SK-N-SH treated with all-trans-retinoic acid at 6 μM for 48 hours (cell line): ENCODE data around the gene EMC10.

Source experiments
- CREB5 ChIP-seq: fragments of 250-450 bp; sonication (Bioruptor Pico); IDR thresholded peaks from 2 replicates; pipeline ENCODE4 v1.5.1; 2020; ENCODE audit warnings: low read depth, mild to moderate bottlenecking, moderate library complexity
- OSR1 ChIP-seq: fragments of 250-450 bp; sonication (Bioruptor Pico); IDR thresholded peaks from 2 replicates; pipeline ENCODE4 v1.8.0; 2022; ENCODE audit warnings: moderate library complexity, mild to moderate bottlenecking, inconsistent platforms
- PATZ1 ChIP-seq: fragments of 250-450 bp; sonication (Bioruptor Pico); IDR thresholded peaks from 2 replicates; pipeline ENCODE4 v1.8.0; 2020; ENCODE audit warnings: mild to moderate bottlenecking, moderate library complexity, borderline replicate concordance
- TOX ChIP-seq: fragments of 250-450 bp; sonication (Bioruptor Pico); IDR thresholded peaks from 2 replicates; pipeline ENCODE4 v1.8.0; 2021; ENCODE audit warnings: mild to moderate bottlenecking, moderate library complexity, borderline replicate concordance
- ZC3H10 ChIP-seq: fragments of 250-450 bp; sonication (Bioruptor Pico); IDR thresholded peaks from 2 replicates; pipeline ENCODE4 v1.5.1; 2021; ENCODE audit warnings: mild to moderate bottlenecking, moderate library complexity
- ZFP3 ChIP-seq: fragments of 250-450 bp; sonication (Bioruptor Pico); IDR thresholded peaks from 2 replicates; pipeline ENCODE4 v1.5.0; 2020; ENCODE audit warnings: mild to moderate bottlenecking, moderate library complexity
- ZFP30 ChIP-seq: fragments of 450-650 bp; formaldehyde crosslinking; IDR thresholded peaks from 2 replicates; pipeline ENCODE4 v1.5.0; 2022; ENCODE audit warnings: mild to moderate bottlenecking, moderate library complexity
- ZNF565 ChIP-seq: fragments of 450-650 bp; formaldehyde crosslinking; conservative IDR thresholded peaks from 2 replicates; pipeline ENCODE4 v1.5.0; 2020; ENCODE audit warnings: low read depth, mild to moderate bottlenecking, moderate library complexity
- ZNF70 ChIP-seq: fragments of 450-650 bp; formaldehyde crosslinking; IDR thresholded peaks from 2 replicates; pipeline ENCODE4 v1.5.0; 2020; ENCODE audit warnings: mild to moderate bottlenecking, moderate library complexity
- ZNF8 ChIP-seq: fragments of 450-650 bp; formaldehyde crosslinking; IDR thresholded peaks from 2 replicates; pipeline ENCODE4 v1.5.0; 2020; ENCODE audit warnings: mild to moderate bottlenecking, moderate library complexity

GRCh38 chr19:50488389-50489194 lies 12.3 kb downstream of the EMC10 start:
- no peak for TF ChIP-seq ZC3H10 (CRISPR knock-in tag)
- no peak for TF ChIP-seq ZNF8 (CRISPR knock-in tag)
- no peak for TF ChIP-seq ZFP30
- TF ChIP-seq ZFP3 (CRISPR knock-in tag): no peak
- TF ChIP-seq TOX (CRISPR knock-in tag): no peak
- TF ChIP-seq PATZ1 (CRISPR knock-in tag): no peak
- no peak for TF ChIP-seq ZNF565 (CRISPR knock-in tag)
- no peak for TF ChIP-seq CREB5 (CRISPR knock-in tag)
- no peak for TF ChIP-seq ZNF70
- no peak for TF ChIP-seq OSR1 (CRISPR knock-in tag)
